Fibroblast of pulmonary artery (primary cell): Measurements from ENCODE around the gene PWWP2A.

Experiments used
- DNase-seq: peaks from one replicate; pipeline ENCODE4 v3.0.0-alpha.2; 2010; ENCODE audit warnings: low read depth
- H3K4me3 ChIP-seq: replicated peaks from 2 replicates; pipeline ENCODE4 v1.5.1; 2011; ENCODE audit warnings: low read depth, mild to moderate bottlenecking, control low read depth, low read length, moderate library complexity
- TF ChIP-seq, protein P1 (sequence below): IDR thresholded peaks from 2 replicates; pipeline ENCODE4 v1.5.1; 2011; ENCODE audit warnings: mild to moderate bottlenecking, control low read depth, low read length, inconsistent platforms; ENCODE audit errors: missing control alignments

Gene PWWP2A

DNA sequence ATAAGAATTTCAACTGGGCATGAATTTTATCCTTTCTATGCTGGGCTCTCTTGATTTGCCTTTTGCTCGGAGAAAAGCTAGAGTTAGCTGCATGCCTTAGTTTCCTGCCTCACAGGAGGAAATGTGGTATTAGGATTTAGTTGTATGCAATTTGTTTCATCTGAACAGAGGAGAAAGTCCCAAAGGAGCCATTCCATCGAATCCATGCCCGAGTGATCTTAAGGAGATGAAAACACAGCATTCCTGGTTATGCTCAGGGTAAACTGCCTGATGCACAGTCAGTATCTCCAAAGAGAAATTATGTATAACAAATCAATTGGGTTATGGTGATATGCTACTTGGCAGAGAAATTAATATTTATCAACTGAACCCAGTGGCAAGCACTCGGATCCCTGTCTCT is 59.2 kb downstream of the PWWP2A start:
- no peak overlapping the region for H3K4me3 ChIP-seq
- DNase-seq: no peak
- TF ChIP-seq, protein P1, sequence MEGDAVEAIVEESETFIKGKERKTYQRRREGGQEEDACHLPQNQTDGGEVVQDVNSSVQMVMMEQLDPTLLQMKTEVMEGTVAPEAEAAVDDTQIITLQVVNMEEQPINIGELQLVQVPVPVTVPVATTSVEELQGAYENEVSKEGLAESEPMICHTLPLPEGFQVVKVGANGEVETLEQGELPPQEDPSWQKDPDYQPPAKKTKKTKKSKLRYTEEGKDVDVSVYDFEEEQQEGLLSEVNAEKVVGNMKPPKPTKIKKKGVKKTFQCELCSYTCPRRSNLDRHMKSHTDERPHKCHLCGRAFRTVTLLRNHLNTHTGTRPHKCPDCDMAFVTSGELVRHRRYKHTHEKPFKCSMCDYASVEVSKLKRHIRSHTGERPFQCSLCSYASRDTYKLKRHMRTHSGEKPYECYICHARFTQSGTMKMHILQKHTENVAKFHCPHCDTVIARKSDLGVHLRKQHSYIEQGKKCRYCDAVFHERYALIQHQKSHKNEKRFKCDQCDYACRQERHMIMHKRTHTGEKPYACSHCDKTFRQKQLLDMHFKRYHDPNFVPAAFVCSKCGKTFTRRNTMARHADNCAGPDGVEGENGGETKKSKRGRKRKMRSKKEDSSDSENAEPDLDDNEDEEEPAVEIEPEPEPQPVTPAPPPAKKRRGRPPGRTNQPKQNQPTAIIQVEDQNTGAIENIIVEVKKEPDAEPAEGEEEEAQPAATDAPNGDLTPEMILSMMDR: no peak

DNA sequence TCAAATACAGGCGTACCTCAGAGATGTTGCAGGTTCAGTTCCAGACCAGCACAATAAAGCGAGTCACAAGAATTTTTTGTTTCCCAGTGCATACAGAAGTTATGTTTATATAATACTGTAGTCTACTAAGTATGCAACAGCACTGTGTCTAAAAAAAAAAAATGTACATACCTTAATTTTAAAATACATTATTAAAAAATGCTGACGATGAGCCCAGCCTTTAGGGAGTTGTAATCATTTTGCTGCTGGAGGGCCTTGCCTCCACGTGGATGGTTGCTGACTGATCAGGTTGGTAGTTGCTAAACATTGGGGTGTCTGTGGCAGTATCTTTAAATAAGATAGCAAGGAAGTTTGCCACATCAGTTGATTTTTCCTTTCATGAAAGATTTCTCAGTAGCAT is 62.0 kb downstream of the PWWP2A start:
- no peak overlapping the region for H3K4me3 ChIP-seq
- DNase-seq: no peak
- TF ChIP-seq, protein P1: no peak

DNA sequence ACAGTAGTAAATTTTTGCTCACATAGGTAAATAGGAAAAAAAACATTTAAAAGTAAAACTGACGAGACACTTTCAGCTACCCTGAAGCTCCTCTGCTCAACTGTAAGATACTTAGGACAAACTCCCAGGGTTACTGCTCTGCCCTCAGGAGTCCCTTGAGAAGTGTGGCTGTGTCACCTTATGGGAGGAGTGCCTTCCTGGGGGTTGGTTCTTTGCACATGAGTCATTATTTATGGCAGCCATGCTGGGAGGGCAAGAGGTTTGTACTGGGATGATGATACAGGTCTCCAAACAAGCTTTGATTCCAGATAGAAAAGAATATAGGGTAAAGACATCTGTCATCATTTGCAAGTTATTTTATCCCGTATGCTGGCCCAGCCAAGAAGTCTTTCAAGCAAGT is 64.4 kb downstream of the PWWP2A start:
- TF ChIP-seq, protein P1: no peak
- DNase-seq: no peak
- H3K4me3 ChIP-seq: no peak overlapping the region

DNA sequence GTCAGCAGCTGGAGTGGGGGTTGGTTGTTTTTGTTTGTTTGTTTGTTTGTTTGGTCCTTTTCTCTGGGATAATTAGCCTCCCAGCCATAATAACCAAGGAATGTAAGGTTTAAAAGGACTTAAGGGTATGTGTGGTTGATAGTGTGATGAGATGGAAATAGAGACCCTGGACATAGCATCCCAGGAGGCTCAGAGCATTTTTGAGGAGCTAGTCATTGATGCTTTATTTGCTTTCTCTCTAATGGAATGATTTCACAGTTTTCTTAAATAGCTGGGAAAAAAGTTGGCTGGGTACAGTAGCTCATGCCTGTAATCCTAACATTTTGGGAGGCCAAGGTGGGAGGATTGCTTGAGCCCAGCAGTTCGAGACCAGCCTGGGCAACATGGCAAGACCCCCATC is 65.2 kb downstream of the PWWP2A start:
- H3K4me3 ChIP-seq: no peak overlapping the region
- DNase-seq: no peak
- TF ChIP-seq, protein P1: no peak

DNA sequence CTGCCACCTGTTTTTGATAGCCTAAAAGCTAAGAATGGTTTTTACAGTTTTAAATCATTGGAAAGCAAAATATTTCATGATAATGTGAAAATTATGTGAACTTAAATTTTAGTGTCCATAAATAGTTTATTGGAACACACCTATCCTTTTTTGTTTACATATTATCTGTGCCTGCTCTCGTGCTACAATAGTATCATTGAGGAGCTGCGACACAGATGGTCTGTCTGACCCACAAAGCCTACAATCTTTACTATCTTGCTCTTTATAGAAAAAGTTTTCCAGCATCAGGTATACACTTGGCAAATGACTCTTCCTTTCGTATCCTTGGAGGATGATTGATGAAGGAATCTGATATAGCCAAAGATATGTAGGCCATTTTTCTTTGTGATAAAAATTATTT is 70.2 kb downstream of the PWWP2A start:
- TF ChIP-seq, protein P1: no peak
- no peak for DNase-seq
- no peak overlapping the region for H3K4me3 ChIP-seq

DNA sequence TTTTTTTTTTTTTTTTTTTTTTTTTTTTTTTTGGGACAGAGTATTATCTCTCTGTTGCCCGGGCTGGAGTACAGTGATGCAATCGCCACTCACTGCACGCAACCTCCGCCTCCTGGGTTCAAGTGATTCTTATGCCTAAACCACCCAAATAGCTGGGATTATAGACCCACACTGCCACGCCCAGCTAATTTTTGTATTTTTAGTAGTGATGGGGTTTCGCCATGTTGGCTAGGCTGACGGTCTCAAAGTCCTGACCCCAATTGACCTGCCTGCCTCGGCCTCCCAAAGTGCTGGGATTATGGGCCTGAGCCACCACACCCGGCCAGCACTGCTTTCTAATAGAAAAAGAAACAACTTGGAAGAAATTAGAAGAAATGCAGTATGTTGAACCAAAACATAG is 71.1 kb downstream of the PWWP2A start:
- TF ChIP-seq, protein P1: no peak
- DNase-seq: no peak
- H3K4me3 ChIP-seq: no peak overlapping the region

DNA sequence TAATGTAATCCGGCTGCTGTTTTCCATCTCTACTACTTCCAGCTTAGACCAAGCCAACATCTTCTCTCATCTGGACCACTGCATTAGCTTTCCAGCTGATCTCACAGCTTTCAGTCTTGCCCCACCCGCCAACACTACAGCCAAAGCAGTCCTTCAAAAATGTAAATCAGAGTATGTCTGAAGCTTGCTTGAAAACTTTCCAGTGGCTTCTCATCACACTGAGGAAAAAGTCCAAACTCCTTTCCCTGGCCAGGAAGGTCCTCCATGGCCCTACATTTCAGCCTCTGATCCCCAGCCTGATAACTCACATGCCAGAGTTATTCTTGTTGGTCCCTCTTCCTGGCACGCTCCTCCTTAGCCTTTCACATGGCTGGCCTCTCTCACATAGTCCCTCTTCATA is 71.8 kb downstream of the PWWP2A start:
- TF ChIP-seq, protein P1: no peak

More for the DNA sequence above, 71.8 kb downstream of the PWWP2A start:
- H3K4me3 ChIP-seq: no peak overlapping the region
- no peak for DNase-seq
